Gastrocnemius medialis (tissue), 4 donors: Measurements from ENCODE around the gene CD46. TPM values are rescaled to one million over a fixed set of nuclear protein-coding genes. Genes with fewer than 3 reads are reported as not detected.

Experiments
- ATAC-seq, 2 donors: fragments of 150-250 bp; one replicate each; pipeline ENCODE4 v1.9.1; 2016
- DNase-seq, 2 donors: peaks; one replicate each; pipeline ENCODE4 v3.0.0-alpha.2; 2019
- H3K27ac ChIP-seq, 4 donors: fragments of 200-600 bp; sonication (generic); 1 replicate in 1 of 4; 2 replicates in 3 of 4; pipeline ENCODE4 v1.5.1; 2016 to 2018; ENCODE audit warnings: mild to moderate bottlenecking in 2 of 4, moderate library complexity in 1 of 4
- H3K27me3 ChIP-seq, 3 donors: fragments of 200-600 bp; sonication (generic) in 2 of 3; 1 replicate in 1 of 3; 2 replicates in 2 of 3; pipeline versions ENCODE4 v1.5.1 to v1.6.0; 2016 to 2019; ENCODE audit warnings: mild to moderate bottlenecking in 1 of 3, moderate library complexity in 1 of 3
- H3K36me3 ChIP-seq, 2 donors: fragments of 200-600 bp; sonication (generic) in 1 of 2; one replicate each; pipeline ENCODE4 v1.5.1; 2017 to 2018
- H3K4me1 ChIP-seq, 2 donors: fragments of 200-600 bp; sonication (generic) in 1 of 2; one replicate each; pipeline ENCODE4 v1.5.1; 2016 to 2017; ENCODE audit warnings: mild to moderate bottlenecking in 2 of 2
- H3K4me3 ChIP-seq, 4 donors: fragments of 200-600 bp; sonication (generic) in 3 of 4; 1 replicate in 1 of 4; 2 replicates in 3 of 4; pipeline ENCODE4 v1.5.1; 2016 to 2019; ENCODE audit warnings: mild to moderate bottlenecking in 2 of 4
- H3K9me3 ChIP-seq, 3 donors: fragments of 200-600 bp; sonication (generic) in 2 of 3; 1 replicate in 1 of 3; 2 replicates in 2 of 3; pipeline ENCODE4 v1.5.1; 2016 to 2019
- CTCF ChIP-seq, 5 experiments: fragments of 450-650 bp in 3 of 5; fragments of 200-600 bp in 2 of 5; sonication (generic) in 2 of 5; IDR thresholded peaks in 4 of 5; conservative IDR thresholded peaks in 1 of 5; 1 replicate in 4 of 5; 2 replicates in 1 of 5; pipeline ENCODE4 v1.5.1; 2016 to 2019; ENCODE audit warnings: antibody characterized with exemption in 5 of 5, mild to moderate bottlenecking in 3 of 5, moderate library complexity in 3 of 5
- POLR2A ChIP-seq, 2 donors: fragments of 450-650 bp; IDR thresholded peaks; one replicate each; pipeline ENCODE4 v1.6.1; 2017; ENCODE audit warnings: antibody characterized with exemption in 2 of 2, mild to moderate bottlenecking in 2 of 2, moderate library complexity in 2 of 2
- in situ Hi-C, 4 donors: fragments of 200-750 bp; cut with MboI; loops; one replicate each; pipeline versions ENCODE4 v1.15.0 to v1.8.0; 2017; ENCODE audit warnings: low sequenced_read_pairs in 4 of 4
- intact Hi-C: fragments of 100-400 bp; cut with DNase I; formaldehyde crosslinking; loops from one replicate; pipeline ENCODE4 v1.15.1; 2023; ENCODE audit warnings: low total_unique reads
- total RNA-seq, 4 donors: library from RNA; depleted of rRNA; stranded (reverse); fragments of >200 nt; gene quantifications; one replicate each; pipeline versions ENCODE4 v1.1.0 to v1.2.3, GENCODE V29; 2016

The CD46 gene
- total RNA-seq, 4 donors from 2014 or later, result 42.1 to 101 (median 80.2) TPM

GRCh38 chr1:207755846-207756693, 4.2 kb downstream of the CD46 start:
- intact Hi-C loops (no loop called here), in situ Hi-C loops (no loop called here)
- Histone ChIP-seq H3K4me1 (peaks cover 40% of the 10 kb centered on the region in 2 donors), H3K9me3 (no peaks in the 10 kb centered on the region), H3K36me3 (peaks cover 0 to 27% of the 10 kb centered on the region in 2 donors), H3K4me3 (no peak overlapping the region), H3K27me3 (no peaks in the 10 kb centered on the region), H3K27ac (peak overlapping the region in 2 of 4 donors; percentile 20 to 55)
- no peak for TF ChIP-seq CTCF (IDR thresholded peaks at IDR 0.05 in 4 of 5, conservative IDR thresholded peaks at IDR 0.05 in 1 of 5)
- TF ChIP-seq POLR2A (IDR thresholded peaks at IDR 0.05), result no peak
- ATAC-seq (no peak), DNase-seq (no peak)

GRCh38 chr1:207762622-207763021, 10.8 kb downstream of the CD46 start:
- in situ Hi-C loops (no loop called here), intact Hi-C loops (no loop called here)
- no peak for ATAC-seq
- Histone ChIP-seq H3K36me3 (peaks cover 0 to 59% of the 10 kb centered on the region in 2 donors), H3K4me1 (no peaks in the 10 kb centered on the region), H3K4me3 (no peak overlapping the region), H3K9me3 (no peaks in the 10 kb centered on the region), H3K27ac (no peak overlapping the region), H3K27me3 (no peaks in the 10 kb centered on the region)
- DNase-seq, result no peak
- TF ChIP-seq CTCF (IDR thresholded peaks at IDR 0.05 in 4 of 5, conservative IDR thresholded peaks at IDR 0.05 in 1 of 5), result no peak

GRCh38 chr1:207763091-207763490, 11.2 kb downstream of the CD46 start:
- Histone ChIP-seq H3K27me3 (no peaks in the 10 kb centered on the region), H3K36me3 (peaks cover 0 to 62% of the 10 kb centered on the region in 2 donors), H3K9me3 (no peaks in the 10 kb centered on the region), H3K4me3 (no peak overlapping the region), H3K27ac (no peak overlapping the region), H3K4me1 (no peaks in the 10 kb centered on the region)
- no peak for ATAC-seq
- no peak for DNase-seq
- TF ChIP-seq CTCF (IDR thresholded peaks at IDR 0.05 in 4 of 5, conservative IDR thresholded peaks at IDR 0.05 in 1 of 5), result no peak
- TF ChIP-seq POLR2A (IDR thresholded peaks at IDR 0.05), result no peak
- intact Hi-C loops, result no loop called here
- in situ Hi-C loops, result no loop called here

- H3K27me3 ChIP-seq, result no peaks in the 10 kb centered on the region
- H3K4me3 ChIP-seq, result no peak overlapping the region
- in situ Hi-C loops (no loop called here), intact Hi-C loops (no loop called here)
- H3K27ac ChIP-seq, result no peak overlapping the region
- no peak for TF ChIP-seq POLR2A (IDR thresholded peaks at IDR 0.05)
- no peak for TF ChIP-seq CTCF (IDR thresholded peaks at IDR 0.05 in 4 of 5, conservative IDR thresholded peaks at IDR 0.05 in 1 of 5)
- H3K4me1 ChIP-seq, result no peaks in the 10 kb centered on the region
- peaks cover 0 to 57% of the 10 kb centered on the region in 2 donors for H3K36me3 ChIP-seq
- no peaks in the 10 kb centered on the region for H3K9me3 ChIP-seq
- no peak for DNase-seq
- ATAC-seq, result no peak
These were observed 12.1 kb downstream of the CD46 start for GRCh38 chr1:207763972-207764371.
